ENCODE results near the gene TCL1A.

GRCh38 chr14:95698287-95698686, 15.6 kb downstream of the TCL1A start:
- TF ChIP-seq POLR2A (IDR thresholded peaks at IDR 0.05): no peak
- TF ChIP-seq CTCF (IDR thresholded peaks at IDR 0.05): no peak
- TF ChIP-seq EP300 (IDR thresholded peaks at IDR 0.05): no peak

All from sigmoid colon (tissue), 4 donors.